NCI-H446 (cell line): ENCODE measurements around the gene SLC7A11.
"Not testable (repeated sequence)": the region's sequence is repeated elsewhere in the genome, so short reads cannot be mapped to it uniquely, and the experiment has no call there.

Source experiments
- DNase-seq, 2 experiments: peaks; one replicate each; lab custom pipeline; 2025; lab: John Stamatoyannopoulos, UW

SLC7A11 gene

GRCh38 chr4:138242834-138243156 lies 646 bp upstream of the SLC7A11 start:
- DNase-seq, result no peak

DNA sequence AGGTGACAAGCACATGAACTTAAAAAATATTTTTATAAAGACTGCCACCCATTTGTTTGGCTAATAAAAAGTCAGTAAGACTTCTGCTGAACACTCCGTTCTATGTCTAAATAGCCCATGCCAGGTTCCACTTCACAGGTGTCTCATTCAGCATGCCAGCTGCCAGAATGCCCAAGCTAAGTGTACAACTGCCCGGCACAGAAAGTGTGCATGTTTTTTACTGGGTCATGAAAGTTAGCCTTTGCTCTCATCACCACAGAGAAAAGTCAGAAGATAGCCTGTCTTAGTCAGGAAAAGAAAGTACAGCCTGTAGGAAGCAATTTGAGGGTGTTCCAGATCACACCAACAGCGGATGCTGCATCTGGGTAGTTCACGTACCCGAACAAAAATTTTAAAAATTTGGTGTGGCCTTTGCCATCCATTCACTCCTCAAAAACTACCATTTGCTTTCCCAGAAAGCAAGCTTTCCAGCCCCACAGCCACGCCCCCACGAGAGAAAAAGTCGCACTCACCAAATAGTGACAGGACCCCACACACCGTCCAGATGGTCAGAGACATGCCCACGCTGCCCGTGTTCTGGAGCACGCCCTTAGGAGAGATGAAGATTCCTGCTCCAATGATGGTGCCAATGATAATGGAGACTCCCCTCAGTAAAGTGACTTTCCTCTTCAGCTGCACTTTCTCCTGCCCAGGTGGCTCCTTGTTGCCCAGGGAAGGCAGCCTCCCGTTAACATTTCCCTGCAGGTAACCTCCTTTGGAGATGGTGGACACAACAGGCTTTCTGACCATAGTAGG lies 671 bp downstream of the SLC7A11 start:
- DNase-seq, result no peak

GRCh38 chr4:138239491-138239890 lies 2.7 kb downstream of the SLC7A11 start:
- DNase-seq, result no peak

GRCh38 chr4:138238521-138239292 lies 3.4 kb downstream of the SLC7A11 start:
- no peak for DNase-seq

DNA sequence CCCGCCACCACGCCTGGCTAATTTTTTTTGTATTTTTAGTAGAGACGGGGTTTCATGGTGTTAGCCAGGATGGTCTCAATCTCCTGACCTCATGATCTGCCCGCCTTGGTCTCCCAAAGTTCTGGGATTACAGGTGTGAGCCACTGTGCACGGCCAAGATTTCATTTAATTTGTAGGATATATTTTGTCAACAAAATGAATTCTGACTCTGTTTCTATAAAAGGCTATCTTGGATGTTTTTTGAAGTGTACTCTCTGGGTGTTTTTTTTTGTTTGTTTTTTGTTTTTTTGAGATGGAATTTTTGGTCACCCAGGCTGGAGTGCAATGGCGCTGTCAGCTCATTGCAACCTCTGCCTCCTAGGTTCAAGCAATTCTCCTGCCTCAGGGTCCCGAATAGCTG lies 5.0 kb downstream of the SLC7A11 start:
- not testable (repeated sequence) for DNase-seq

DNA sequence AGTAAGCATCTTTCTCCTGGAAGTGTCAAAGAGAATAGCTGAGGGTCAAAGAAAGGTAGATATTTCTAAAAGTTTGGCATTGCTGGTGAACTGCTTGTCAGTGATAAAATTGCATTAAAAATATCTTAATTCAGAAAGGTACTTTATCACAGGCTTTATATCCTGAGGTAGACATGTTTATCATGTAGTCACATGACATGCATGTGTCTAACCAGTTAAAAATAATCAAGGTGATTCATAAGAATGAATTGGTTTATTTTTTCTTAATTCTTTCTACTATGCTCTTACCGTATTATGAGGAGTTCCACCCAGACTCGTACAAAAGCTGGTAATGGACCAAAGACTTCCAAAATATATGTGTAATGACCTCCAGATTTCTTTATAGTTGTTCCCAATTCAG lies 6.1 kb downstream of the SLC7A11 start:
- no peak for DNase-seq

- DNase-seq, result no peak
Measured at GRCh38 chr4:138235419-138235952, 6.7 kb downstream of the SLC7A11 start.

DNA sequence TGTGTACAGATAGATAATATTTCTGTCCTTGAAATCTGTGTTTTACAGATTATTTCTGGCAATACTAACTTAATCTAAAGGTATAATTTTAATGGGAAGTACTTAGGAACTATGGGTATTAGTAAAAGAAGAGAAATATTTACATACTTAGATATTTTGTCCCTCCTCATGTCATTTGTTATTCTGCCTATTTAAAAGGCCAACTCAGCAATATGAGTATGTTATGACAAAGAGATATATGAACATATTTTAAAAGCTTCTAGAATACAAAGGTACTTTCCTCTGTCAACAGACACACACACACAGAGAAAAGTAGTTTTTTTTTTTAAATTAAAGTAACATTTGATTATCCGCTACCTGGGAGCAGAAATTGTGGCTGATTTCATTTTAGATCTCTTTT lies 7.9 kb downstream of the SLC7A11 start:
- DNase-seq, result no peak

DNA sequence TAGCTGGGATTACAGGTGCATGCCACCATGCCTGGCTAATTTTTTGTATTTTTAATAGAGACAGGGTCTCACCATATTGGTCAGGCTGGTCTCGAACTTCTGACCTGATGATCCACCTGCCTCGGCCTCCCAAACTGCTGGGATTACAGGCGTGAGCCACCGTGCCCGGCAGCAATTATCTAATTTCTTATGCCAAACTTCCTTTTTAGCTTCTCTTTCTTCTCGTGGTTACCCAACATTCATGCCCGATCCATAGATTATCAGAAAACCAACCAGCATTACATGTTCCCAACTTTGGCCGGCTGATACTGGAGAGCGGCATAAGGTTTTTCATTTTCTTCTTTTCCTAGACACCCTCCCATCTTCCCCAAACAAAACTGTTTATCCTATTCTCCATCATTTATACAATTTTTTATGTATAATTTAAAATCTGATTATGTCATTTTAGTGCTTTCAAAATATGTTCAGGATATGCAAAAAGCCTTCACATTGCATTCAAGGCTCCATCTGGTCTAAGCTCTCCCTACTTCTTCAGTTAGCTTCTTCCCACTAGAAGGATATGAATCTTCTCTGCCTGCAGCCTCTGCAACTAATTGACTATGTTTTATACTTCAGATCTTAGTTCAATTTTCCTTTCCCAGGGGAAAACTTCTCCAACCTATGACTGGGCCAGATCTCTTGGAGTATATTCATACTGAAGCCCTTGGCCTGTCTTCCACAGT lies 8.7 kb downstream of the SLC7A11 start:
- DNase-seq, result no peak

- DNase-seq, result no peak
Measured at GRCh38 chr4:138232364-138232763, 9.8 kb downstream of the SLC7A11 start.

DNA sequence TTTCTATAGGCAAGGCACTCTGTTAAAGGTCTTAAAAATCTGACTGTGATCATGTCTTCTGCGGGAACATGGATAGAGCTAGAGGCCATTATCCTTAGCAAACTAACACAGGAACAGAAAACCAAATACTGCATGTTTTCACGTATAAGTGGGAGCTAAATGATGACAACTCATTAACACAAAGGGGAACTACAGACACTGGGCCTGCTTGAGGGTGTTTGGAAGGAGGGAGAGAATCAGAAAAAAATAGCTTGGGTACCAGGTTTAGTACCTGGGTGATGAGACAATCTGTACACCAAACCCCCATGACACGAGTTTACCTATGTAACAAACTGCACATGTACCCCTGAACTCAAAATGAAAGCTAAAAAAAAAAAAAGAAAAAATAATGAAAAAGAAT lies 12.1 kb downstream of the SLC7A11 start:
- DNase-seq, result no peak

DNA sequence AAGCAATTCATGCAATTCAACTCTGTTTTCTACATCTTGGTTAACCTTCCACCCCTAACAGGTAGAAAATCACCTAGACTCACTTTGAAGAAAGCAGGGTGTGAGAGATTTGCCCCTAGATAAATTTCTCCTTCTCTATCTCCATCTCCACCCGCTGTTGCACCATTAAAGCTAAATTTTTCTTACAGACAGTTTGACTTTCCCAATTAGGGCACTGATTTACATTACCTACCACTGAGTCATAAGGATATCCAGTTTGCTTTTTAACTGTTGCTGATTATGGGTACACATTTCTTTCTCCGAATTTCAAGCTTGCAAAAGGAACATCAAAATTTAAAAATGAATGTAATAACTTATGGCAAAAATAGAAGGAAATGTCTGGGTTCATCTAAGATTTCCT lies 13.0 kb downstream of the SLC7A11 start:
- DNase-seq, result no peak

DNA sequence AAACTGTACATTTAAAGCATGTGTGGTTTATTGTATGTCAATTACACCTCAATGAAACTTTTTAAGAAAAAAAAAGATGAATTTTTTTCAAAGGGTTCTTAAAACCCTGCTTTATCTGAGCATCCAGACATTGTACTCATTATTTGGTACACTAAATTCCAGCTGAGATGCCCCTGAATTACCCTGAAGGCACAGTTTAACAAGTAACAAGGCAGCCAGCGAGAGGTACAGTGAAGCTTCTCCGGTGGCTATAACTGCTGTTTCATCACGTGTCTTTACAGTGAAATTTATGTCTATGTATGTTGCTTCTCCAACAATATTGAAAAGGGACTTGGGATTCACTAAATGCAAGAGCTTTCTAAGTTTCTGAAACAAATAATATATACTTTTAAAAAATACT lies 15.8 kb downstream of the SLC7A11 start:
- DNase-seq, result no peak

DNA sequence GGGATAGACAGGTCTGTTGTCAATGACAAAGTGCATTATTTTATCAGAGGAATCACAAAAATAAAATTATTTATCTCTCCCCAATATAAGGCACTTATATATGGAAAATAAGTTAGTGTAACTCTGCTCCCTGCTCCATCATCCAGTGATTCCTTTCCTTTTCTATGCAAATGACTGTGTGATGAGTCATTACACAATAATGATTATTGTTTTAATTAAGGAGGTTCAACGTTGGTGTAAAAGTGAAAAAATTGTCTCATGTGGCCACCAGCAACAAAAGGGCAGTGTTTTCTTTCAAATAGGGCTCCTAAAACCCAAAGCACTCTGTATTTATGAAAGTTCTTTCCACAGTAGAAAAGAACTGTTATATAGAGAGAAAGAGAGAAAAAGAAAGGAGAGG lies 16.7 kb downstream of the SLC7A11 start:
- DNase-seq, result no peak

GRCh38 chr4:138224614-138225013 lies 17.5 kb downstream of the SLC7A11 start:
- DNase-seq, result no peak

- no peak for DNase-seq
Measured at GRCh38 chr4:138223231-138223910, 18.8 kb downstream of the SLC7A11 start.

DNA sequence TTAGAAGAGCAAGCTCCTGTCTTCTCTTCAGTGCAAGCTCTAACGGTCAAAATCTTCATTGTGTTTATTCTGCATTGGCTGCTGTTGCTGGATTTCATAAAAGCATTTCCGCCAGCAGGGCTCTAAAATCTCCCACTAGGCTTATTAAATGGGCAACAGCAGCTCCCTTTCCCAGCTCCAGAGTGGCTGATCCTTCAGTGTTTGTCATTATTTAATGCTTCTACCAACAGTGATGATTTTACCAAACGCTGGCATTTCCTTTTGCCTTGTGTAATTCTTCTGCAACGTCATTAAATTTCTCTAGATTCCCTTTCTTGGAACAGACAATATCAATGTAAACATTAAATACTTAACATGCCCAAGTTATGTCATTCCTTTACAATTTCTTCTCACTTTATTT lies 20.1 kb downstream of the SLC7A11 start:
- DNase-seq, result no peak

- DNase-seq, result no peak
Measured at GRCh38 chr4:138218976-138219375, 23.2 kb downstream of the SLC7A11 start.

DNA sequence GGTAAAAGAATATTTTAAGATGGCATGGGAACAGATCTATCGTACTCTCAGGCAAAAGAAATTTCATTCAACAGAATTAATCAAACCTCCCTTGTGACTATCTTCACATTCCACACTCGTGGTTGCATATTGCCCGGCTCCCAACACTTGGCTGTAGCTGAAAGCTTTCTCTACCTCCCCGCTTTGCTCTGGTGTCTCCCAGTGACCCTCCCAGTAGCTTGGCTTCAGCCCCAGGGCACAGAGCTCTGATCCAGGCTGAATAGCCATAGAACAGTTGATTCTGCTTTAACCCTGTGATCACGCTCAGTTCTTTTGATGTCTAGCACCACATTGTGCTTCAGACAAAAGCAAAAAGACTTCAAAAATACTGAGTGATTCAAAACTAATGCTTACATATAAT lies 24.6 kb downstream of the SLC7A11 start:
- DNase-seq, result no peak

DNA sequence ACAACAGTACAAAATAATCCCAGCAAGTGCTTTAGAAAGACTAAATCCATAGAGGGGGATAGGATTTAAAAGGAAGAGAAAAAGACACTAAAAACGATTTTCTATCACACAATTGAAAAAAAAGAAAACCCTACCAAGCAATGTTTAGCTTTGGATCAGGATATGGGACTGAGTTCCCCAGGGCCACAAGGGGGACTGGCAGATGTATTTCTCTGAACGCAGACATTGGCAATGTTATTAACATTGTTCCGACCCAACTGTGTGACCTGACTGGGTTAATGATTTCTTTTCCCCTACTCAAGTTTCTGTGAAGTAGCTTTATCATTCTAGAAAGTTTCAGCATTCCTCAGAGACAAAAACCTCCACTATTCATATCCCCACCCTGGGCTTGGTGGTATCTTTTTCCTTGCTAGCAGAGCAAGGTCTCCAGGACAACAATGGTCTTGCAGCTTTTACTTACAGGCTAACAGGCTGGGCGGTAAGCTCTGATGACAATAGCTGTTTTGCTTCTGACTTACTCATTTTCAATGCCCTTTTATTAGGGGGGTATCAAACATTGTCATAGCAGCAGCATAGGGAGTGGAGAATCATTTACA lies 25.8 kb downstream of the SLC7A11 start:
- DNase-seq, result no peak

- DNase-seq, result not testable (repeated sequence)
Measured at GRCh38 chr4:138210576-138210975, 31.6 kb downstream of the SLC7A11 start.

DNA sequence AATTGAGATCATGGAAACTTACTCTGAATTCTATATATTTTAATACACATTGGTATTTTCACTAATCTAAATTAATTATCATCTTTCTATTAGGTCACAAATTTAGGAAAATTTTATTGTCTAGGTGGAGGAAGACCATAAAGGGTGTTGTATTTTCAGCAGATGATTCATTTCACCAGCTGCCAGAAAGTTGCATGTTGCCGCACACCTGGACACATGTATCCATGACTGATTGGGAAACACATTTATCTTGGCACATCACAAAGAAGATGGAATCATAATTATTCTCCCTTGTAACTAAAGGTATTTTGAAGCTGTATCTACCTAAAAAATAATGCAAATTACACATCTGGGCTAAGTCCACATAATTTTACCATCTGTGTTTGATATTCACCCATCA lies 33.1 kb downstream of the SLC7A11 start:
- DNase-seq, result no peak
